GM18505 (cell line): ENCODE data around the gene TBC1D10A.

Experiments used
- ATAC-seq: cut with Tn5 transposase; IDR thresholded peaks from one replicate; pipeline ENCODE4 v1.9.1; 2021; ENCODE audit not compliant: unreplicated experiment
- POLR2A ChIP-seq: IDR thresholded peaks from 4 replicates; pipeline ENCODE4 v1.6.1; 2011; ENCODE audit warnings: borderline replicate concordance; ENCODE audit not compliant: insufficient read depth, insufficient read length; ENCODE audit errors: extremely low read depth

The TBC1D10A gene

DNA sequence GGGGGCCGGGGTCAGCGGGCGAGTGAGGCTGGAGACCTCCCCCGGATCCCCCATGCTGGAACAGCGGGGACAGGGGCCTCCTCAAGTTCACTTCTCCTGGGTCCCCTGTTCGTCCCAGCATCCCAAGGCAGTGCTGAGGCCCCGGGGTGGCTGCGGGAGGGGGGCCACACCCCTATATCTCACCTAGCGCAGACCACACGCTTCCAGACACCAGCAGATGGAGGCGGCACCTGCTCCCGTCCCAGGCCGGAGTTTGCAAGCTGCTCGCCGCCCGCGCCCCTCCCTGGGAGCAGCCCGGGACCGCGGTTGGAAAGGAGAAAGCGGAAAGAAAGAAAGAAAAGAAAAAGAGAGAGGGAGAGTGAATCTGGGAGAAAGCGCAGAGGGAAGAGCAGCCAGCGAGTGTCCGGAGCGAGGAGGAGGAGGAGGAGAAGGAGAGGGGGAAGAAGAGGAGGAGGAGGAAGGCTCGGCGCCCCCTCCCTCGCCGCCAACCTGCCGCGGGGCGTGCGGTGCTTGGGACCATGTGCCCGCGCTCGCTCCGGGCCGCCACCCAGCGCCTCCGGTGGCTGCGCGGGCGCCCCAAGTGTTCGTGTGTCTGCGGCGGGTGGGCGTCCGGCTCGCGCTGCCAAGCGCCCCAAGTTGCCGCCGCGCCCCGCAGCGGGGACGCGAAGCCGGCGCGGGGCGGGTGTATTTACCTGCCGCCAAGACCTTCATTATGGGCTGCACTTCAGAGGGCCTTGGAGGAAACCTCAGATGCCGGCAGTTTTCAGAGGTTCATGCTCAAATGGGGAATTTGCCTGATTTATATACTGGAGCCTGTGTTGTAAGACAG is 80.5 kb downstream of the TBC1D10A start, which contains the start of gene LIF:
Gene LIF, minus strand, starts transcription at position 775 of the 829 bp plus-strand sequence. Its CDS starts 64 bp downstream, at position 711.
- TF ChIP-seq POLR2A: no peak
- ATAC-seq: no peak

GRCh38 chr22:30245181-30245984 is 81.4 kb downstream of the TBC1D10A start:
- TF ChIP-seq POLR2A: no peak
- no peak for ATAC-seq

DNA sequence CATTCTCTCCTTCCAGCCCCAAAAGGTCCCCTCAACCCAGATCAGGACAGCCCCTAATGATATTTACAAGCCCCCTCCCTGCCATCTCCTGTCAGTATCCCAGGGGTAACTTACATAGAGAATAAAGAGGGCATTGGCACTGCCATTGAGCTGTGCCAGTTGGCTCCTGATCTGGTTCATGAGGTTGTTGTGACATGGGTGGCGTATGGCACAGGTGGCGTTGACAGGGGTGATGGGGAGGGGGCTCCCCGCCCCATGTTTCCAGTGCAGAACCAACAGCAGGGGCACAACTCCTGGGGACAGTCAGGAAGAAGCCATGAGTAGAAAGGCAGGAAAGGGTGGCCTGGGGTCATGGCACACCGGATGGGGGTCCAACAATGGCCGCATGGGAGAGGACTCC is 82.1 kb downstream of the TBC1D10A start:
- ATAC-seq: no peak
- no peak for TF ChIP-seq POLR2A

DNA sequence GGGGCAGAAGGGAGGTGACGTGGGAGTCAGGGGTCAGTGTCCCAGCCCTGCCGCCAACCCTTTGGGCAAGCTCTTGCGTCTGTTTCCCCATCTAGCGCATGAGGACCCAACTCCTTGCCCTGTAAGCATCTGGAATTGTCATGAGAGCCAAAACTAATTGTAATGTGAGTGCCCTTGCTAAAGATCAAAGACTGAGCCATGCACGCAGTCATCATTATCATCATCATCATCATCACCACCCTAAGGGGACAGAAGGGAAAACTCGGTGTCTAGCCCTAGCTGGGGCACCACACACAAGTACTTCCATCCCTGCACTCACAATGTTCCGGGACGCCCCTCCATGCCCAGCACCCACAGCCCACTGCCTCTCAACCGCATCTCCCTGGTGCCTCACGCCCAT is 82.7 kb downstream of the TBC1D10A start:
- TF ChIP-seq POLR2A: no peak
- ATAC-seq: no peak

DNA sequence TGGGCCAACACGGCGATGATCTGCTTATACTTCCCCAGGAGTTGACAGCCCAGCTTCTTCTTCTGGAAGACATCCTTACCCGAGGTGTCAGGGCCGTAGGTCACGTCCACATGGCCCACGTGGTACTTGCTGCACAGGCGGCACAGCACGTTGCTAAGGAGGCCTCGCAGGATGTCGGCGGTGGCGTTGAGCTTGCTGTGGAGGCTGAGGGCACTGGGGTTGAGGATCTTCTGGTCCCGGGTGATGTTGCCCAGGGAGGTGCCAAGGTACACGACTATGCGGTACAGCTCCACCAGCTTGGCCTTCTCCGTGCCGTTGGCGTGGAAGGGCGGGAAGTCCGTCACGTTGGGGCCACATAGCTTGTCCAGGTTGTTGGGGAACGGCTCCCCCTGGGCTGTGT is 83.1 kb downstream of the TBC1D10A start:
- no peak for ATAC-seq
- TF ChIP-seq POLR2A: no peak
